ENCODE data around the gene SMG9. TPM values are rescaled to one million over a fixed set of nuclear protein-coding genes. Genes with fewer than 3 reads are reported as not detected.

The SMG9 gene
- total RNA-seq, 1 experiment from 2014 or later, result 52.2 TPM

DNA sequence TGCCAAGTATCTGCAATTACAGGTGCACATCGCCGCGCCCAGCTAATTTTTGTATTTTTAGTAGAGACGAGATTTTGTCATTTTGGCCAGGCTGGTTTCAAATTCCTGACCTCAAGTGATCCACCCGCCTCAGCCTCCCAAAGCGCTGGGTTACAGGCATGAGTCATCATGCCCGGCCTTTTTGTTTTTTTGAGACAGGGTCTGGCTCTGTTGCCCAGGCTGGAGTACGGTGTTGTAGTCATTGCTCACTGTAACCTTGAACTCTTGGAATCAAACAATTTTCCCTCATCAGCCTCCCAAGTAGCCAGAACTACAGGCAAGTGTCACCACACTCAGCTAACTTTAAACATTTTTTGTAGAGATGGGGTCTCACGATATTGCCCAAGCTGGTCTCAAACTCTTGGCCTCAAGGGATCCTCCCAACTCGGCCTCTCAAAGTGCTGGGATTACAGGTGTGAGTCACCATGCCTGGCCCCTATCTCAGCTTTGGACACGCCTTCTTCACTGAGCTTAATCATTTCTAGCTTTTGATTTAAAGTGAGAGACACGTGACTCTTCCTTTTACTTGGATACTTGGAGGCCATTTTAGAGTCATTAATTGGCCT lies 42.9 kb downstream of the SMG9 start:
- Mint-ChIP-seq H3K4me1 (peaks cover 4 to 9% of the 10 kb centered on the region in 2 experiments; a peak in 3 of 4 replicates), H3K9me3 (peaks cover 10 to 11% of the 10 kb centered on the region in 2 experiments), H3K36me3 (ENCODE audit: insufficient read depth in 1 of 3, low read depth in 3 of 3) (peaks cover 0 to 8% (median 2%) of the 10 kb centered on the region in 3 experiments; a peak in 4 of 7 replicates), H3K4me3 (no peak overlapping the region), H3K27ac (no peak overlapping the region), H3K27me3 (ENCODE audit: low read depth) (peaks cover 21% of the 10 kb centered on the region)
- Histone ChIP-seq H2AK5ac (ENCODE audit: insufficient read length, low read length) (no peak overlapping the region), H3K4me2 (ENCODE audit: insufficient read depth, insufficient read length, low read length) (no peak overlapping the region), H3K79me2 (ENCODE audit: insufficient read depth, low read length) (no peaks in the 10 kb centered on the region), H3K79me1 (ENCODE audit: insufficient read depth, low read depth, low read length, poor library complexity, severe bottlenecking) (no peaks in the 10 kb centered on the region), H3K18ac (ENCODE audit: insufficient read length, low read depth, low read length) (no peak overlapping the region), H2BK15ac (ENCODE audit: low read depth, low read length) (no peak overlapping the region), H3K23ac (ENCODE audit: insufficient read length, low read depth, low read length) (no peak overlapping the region), H4K8ac (replicated peaks; ENCODE audit: insufficient read length, low read depth, low read length) (no peak overlapping the region), H3K23me2 (ENCODE audit: insufficient read length, low read depth, low read length, poor library complexity, severe bottlenecking) (no peaks in the 10 kb centered on the region), H3K56ac (ENCODE audit: insufficient read length, low read depth, low read length) (no peak overlapping the region), H3K4me1 (ENCODE audit: insufficient read depth, low read length) (no peaks in the 10 kb centered on the region), H2BK5ac (ENCODE audit: insufficient read length, low read length) (no peak overlapping the region), H3K27me3 (ENCODE audit: insufficient read depth, low read length) (no peaks in the 10 kb centered on the region), H3K9me3 (ENCODE audit: control insufficient read depth, low read depth, low read length) (no peaks in the 10 kb centered on the region), H2BK120ac (ENCODE audit: low read depth, low read length, poor library complexity, severe bottlenecking) (no peak overlapping the region), H3K4ac (ENCODE audit: low read depth, low read length) (no peak overlapping the region), H3K27ac (ENCODE audit: insufficient read length, low read depth, low read length) (no peak overlapping the region), H4K20me1 (ENCODE audit: control insufficient read depth, insufficient read depth, insufficient read length) (no peaks in the 10 kb centered on the region), H2AFZ (ENCODE audit: low read length) (no peak overlapping the region), H3K9ac (ENCODE audit: extremely low read depth, insufficient read length, low read length) (no peak overlapping the region), H2BK12ac (ENCODE audit: insufficient read length, low read depth, low read length) (no peak overlapping the region), H4K91ac (ENCODE audit: insufficient read length, low read depth, low read length) (no peak overlapping the region), H2BK20ac (ENCODE audit: low read depth, low read length, poor library complexity, severe bottlenecking) (no peak overlapping the region), H4K5ac (ENCODE audit: insufficient read length, low read depth, low read length) (no peak overlapping the region), H3T11ph (ENCODE audit: low read length) (no peak overlapping the region), H3K14ac (ENCODE audit: insufficient read depth, low read length) (no peak overlapping the region)
- no peak for DNase-seq
- WGBS (ENCODE audit: extremely low coverage, insufficient read length, low lambda C conversion rate), result no CpG with 5 or more reads among the region's 12 CpGs
- TF ChIP-seq, protein P1, sequence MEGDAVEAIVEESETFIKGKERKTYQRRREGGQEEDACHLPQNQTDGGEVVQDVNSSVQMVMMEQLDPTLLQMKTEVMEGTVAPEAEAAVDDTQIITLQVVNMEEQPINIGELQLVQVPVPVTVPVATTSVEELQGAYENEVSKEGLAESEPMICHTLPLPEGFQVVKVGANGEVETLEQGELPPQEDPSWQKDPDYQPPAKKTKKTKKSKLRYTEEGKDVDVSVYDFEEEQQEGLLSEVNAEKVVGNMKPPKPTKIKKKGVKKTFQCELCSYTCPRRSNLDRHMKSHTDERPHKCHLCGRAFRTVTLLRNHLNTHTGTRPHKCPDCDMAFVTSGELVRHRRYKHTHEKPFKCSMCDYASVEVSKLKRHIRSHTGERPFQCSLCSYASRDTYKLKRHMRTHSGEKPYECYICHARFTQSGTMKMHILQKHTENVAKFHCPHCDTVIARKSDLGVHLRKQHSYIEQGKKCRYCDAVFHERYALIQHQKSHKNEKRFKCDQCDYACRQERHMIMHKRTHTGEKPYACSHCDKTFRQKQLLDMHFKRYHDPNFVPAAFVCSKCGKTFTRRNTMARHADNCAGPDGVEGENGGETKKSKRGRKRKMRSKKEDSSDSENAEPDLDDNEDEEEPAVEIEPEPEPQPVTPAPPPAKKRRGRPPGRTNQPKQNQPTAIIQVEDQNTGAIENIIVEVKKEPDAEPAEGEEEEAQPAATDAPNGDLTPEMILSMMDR (conservative IDR thresholded peaks at IDR 0.05), result no peak

All from H9 (cell line).